BE2C (cell line): Measurements from ENCODE around the gene PTH1R.

Source experiments
- DNase-seq: peaks from one replicate; pipeline ENCODE4 v3.0.0-alpha.2; 2020
- H3K27me3 ChIP-seq: fragments of 250-450 bp; sonication (Bioruptor Pico); 2 replicates; pipeline ENCODE4 v1.5.1; 2020; ENCODE audit warnings: mild to moderate bottlenecking
- H3K36me3 ChIP-seq: fragments of 250-450 bp; sonication (Bioruptor Pico); 2 replicates; pipeline ENCODE4 v1.5.1; 2020; ENCODE audit warnings: mild to moderate bottlenecking
- H3K4me1 ChIP-seq: fragments of 250-450 bp; sonication (Bioruptor Pico); 2 replicates; pipeline ENCODE4 v1.5.1; 2020
- H3K4me3 ChIP-seq: 2 replicates; pipeline ENCODE4 v1.5.1; 2011; ENCODE audit warnings: low read depth, low read length
- H3K9me3 ChIP-seq: fragments of 250-450 bp; sonication (Bioruptor Pico); 2 replicates; pipeline ENCODE4 v1.5.1; 2020
- CTCF ChIP-seq: IDR thresholded peaks from 2 replicates; pipeline ENCODE4 v1.5.1; 2012; ENCODE audit warnings: mild to moderate bottlenecking, low read depth, low read length

PTH1R gene

GRCh38 chr3:46950177-46950576, 72.7 kb downstream of the PTH1R start:
- Histone ChIP-seq H3K36me3 (no peaks in the 10 kb centered on the region), H3K4me1 (peaks cover 25% of the 10 kb centered on the region), H3K4me3 (no peak overlapping the region), H3K27me3 (no peaks in the 10 kb centered on the region), H3K9me3 (no peaks in the 10 kb centered on the region)
- no peak for DNase-seq
- no peak for TF ChIP-seq CTCF

GRCh38 chr3:46950650-46951241, 73.2 kb downstream of the PTH1R start:
- no peak for TF ChIP-seq CTCF
- H3K4me1 ChIP-seq = peaks cover 25% of the 10 kb centered on the region
- no peaks in the 10 kb centered on the region for H3K9me3 ChIP-seq
- no peak for DNase-seq
- no peaks in the 10 kb centered on the region for H3K27me3 ChIP-seq
- no peak overlapping the region for H3K4me3 ChIP-seq
- no peaks in the 10 kb centered on the region for H3K36me3 ChIP-seq

GRCh38 chr3:46952813-46953212, 75.3 kb downstream of the PTH1R start:
- Histone ChIP-seq H3K27me3 (no peaks in the 10 kb centered on the region), H3K9me3 (no peaks in the 10 kb centered on the region), H3K4me3 (no peak overlapping the region), H3K4me1 (peaks cover 16% of the 10 kb centered on the region), H3K36me3 (no peaks in the 10 kb centered on the region)
- TF ChIP-seq CTCF = no peak
- no peak for DNase-seq
